Measurements from ENCODE around the gene GOLGA6L1.
"Not testable (repeated sequence)": the region's sequence is repeated elsewhere in the genome, so short reads cannot be mapped to it uniquely, and the experiment has no call there.

- TF ChIP-seq, protein P1, sequence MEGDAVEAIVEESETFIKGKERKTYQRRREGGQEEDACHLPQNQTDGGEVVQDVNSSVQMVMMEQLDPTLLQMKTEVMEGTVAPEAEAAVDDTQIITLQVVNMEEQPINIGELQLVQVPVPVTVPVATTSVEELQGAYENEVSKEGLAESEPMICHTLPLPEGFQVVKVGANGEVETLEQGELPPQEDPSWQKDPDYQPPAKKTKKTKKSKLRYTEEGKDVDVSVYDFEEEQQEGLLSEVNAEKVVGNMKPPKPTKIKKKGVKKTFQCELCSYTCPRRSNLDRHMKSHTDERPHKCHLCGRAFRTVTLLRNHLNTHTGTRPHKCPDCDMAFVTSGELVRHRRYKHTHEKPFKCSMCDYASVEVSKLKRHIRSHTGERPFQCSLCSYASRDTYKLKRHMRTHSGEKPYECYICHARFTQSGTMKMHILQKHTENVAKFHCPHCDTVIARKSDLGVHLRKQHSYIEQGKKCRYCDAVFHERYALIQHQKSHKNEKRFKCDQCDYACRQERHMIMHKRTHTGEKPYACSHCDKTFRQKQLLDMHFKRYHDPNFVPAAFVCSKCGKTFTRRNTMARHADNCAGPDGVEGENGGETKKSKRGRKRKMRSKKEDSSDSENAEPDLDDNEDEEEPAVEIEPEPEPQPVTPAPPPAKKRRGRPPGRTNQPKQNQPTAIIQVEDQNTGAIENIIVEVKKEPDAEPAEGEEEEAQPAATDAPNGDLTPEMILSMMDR (IDR thresholded peaks at IDR 0.05; ENCODE audit: low read depth, low read length): not testable (repeated sequence)
- TF ChIP-seq POLR2A (IDR thresholded peaks at IDR 0.05; ENCODE audit: extremely low read depth, insufficient read length): not testable (repeated sequence)
These were observed 40.1 kb upstream of the GOLGA6L1 start for GRCh38 chr15:23176683-23177082.
